ENCODE results near the gene ETNPPL.
"Not testable (repeated sequence)": the region's sequence is repeated elsewhere in the genome, so short reads cannot be mapped to it uniquely, and the experiment has no call there.

Gene ETNPPL

DNA sequence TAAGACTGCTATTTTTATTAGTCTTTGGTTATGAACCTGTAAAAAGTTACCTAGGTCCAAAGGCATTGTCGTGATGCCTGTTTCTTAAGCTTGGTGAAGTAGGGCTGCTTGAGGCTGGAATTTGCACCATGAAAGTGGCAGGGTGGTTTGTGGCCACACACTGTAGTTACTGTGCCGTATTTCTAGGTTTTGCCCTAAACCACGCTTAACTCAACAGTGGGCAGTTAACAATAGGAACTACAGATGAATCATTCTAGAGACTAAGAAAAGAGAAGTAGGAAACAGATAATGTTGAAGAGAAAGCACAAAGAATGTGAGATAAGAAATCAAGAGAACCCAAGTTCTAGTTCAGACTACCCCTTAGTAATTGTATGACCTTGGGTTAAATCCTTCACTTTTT, 11.5 kb downstream of the ETNPPL start:
- DNase-seq, result no peak

DNA sequence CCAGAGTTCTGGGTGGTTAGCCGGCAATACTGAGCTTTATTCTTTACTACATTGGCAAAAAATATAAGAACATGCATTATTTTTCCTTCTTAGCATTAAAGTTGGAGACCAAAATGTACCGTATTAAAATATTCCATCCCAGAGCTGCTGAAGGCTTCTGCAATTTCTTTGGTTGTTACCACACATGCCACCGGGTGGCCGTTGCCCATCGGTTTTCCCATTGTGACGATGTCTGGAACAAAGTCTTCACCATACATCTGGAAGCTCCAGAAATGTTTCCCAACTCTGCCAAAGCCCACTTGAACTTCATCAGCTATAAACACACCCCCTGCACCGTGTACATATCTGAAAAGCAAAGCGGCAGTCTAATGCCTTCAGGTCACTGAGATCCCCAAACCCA, 13.7 kb downstream of the ETNPPL start:
- DNase-seq, result no peak

GRCh38 chr4:108746511-108746910, 16.3 kb downstream of the ETNPPL start:
- no peak for DNase-seq

- DNase-seq, result no peak
Measured at GRCh38 chr4:108744307-108744706, 18.5 kb downstream of the ETNPPL start.

DNA sequence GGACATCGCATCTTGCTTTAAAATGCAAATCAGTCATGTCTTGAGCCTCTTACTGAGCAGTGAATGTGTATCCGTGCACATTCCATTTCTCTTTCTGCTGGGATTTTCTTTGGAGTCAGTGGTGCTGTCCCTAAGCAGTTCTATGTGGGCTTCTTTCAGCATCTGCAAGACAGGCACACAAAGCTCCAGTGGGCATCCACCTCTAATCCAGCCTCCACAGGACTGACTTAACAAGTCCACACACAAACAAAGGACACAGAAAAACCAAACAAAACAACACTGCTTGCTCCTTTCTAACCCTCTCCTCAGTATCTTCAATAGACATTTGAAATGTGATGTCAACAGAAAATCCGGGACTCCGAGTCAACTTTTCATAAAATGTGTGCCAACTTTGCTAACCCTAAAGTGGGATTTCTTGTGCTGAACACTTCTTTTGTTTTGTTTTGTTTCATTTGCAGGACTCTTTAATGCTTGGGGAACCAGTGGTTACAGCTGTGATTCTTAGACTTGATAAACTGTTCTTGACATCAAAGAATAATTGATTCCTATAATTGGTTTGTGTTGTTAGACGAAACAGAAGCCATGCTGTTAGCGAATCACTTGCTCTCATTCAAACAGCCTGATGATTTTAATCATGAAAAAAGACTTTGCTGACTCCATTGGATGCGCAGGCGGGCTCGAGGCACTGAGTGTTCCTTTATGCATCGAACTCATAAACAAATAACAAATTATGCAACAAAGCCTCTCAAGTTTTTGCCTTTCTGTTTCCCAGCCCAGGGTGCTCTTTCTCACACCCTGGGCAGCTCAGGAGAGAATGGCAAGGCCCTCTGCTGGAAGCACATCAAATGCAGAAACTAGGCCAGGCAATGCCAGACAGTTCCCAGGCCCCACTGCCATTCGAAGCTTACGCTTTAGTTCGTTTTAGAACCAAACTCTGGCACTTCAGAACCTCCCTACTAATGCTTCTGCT, 20.1 kb downstream of the ETNPPL start:
- DNase-seq, result no peak

DNA sequence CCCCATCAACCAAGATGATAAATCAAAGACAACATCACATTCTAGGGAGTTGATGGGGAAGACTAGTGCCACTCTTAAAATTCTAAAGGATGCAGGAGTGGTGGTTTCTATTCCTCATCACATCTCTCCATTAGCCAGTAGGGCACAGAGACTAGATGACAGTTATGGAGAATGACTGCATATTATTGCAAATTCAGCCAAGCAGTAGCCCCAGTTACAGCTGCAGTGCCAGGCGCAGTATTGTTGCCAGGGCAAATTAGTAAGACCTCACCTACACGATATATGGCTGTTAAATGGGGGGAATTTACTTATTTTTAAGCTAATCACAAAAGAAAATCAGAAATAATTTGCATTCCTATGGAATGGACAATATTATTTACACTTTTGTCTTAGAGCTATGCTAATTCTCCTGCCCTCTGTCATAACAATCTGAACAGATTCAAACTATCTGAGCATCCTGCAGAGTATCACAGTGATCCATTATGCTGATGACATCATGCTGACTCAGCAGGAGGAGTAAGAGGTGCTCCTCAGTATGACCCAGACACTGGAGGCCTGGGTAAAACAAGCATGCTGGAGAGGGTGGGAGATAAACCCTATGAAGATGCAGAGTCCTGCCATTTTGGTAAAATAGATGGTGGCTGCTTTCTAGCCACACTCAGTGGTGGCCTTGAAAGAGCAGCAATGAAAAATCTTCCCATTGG, 24.7 kb downstream of the ETNPPL start:
- no peak for DNase-seq

- no peak for DNase-seq
Measured at GRCh38 chr4:108731006-108731405, 31.8 kb downstream of the ETNPPL start.

DNA sequence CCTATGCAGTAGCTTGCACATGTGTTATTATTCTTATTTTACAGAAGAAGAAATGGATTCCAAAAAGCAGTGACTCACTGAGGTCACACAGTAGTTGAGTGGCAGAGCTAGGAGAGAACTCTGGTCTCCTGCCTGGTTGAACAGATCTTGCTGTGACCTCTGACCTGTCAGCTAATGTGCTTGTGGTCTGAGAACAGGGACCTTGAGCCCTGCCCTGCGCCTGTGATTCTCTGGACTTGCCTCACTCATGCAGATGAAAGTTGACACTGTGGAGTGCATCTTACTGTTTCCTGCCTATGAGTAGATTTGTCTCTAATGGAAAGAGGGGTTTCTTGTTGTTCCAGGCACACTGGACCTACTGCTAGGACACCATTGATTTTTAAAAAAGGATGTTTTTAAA, 32.3 kb downstream of the ETNPPL start:
- no peak for DNase-seq

DNA sequence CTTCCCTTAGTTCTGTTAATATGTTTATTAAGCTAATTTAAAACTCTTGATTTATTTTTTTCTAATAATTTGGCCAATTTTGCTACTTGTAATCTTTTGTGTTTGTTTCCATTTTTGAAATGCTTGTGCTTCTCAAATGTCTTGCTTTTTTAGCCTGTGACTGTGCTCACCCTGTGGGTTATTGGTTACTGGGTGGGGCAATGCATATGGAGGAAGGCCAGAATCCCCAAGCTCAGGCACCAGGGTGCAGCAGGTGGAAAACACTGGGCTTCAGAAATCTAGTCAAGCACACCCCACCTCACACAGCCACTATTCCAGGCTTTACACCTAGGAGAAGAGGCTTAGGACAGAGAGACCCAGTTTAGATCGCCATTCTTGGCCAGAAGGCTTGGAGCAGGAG, 33.1 kb downstream of the ETNPPL start:
- DNase-seq, result no peak

DNA sequence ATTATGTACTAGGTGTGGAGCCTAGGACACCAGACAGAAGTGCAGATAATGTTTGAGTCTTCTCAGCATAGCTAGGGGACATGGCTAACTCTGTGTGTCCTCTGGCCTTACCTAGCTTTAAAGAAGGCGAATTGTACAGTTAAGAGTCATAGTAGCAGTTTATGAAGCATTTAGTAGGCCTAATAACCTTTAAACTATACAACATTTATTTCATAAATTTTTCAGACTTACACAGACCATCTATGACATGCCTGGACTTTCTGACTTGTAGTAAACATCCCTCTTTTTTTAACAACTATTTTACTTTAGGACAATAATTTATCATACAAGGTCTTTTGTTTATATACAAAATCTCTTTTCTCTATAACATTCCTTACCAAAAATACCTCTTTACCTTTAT, 37.4 kb downstream of the ETNPPL start:
- no peak for DNase-seq

GRCh38 chr4:108717386-108717785, 45.5 kb downstream of the ETNPPL start:
- DNase-seq, result no peak

DNA sequence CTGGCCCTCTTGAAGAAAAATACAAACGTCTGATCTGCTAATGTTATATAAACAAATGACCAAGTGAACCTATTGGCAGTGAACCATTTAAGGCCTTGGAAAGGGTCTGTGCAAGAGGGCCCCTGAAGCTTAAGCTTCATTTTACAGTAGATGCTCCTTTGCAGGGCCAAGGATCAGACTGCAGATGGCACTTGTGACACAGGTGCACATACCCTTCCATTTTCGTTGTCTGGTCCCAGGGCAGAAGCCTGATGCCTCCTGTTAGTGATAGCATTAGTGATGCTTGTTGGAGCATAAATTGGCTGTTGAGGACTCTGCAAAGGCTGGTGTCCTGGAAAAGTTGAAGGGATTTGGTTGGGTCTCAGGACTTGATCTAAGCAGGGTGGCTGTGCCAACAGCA, 46.5 kb downstream of the ETNPPL start:
- no peak for DNase-seq

GRCh38 chr4:108714880-108715279, 48.0 kb downstream of the ETNPPL start:
- no peak for DNase-seq

GRCh38 chr4:108710578-108710977, 52.3 kb downstream of the ETNPPL start:
- DNase-seq, result not testable (repeated sequence)

DNA sequence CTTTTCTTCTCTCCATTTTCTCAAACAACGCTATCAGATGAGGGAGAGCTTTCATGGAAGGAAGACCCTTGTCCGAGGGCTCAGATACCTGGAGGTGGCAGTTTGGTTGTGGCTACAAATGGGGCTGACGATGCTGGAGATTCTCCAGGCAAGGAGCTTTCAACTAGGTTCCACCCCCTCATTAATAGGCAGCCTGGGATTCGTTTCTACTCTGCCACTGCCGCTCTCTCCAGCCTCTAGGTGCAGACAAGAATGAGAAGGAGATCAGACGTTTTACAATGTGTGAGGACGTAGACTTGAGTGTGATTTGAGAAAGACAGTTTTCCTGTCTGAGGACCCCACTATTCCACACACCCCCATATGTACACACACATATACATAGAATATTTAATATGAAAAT, 53.1 kb downstream of the ETNPPL start:
- DNase-seq, result no peak

- DNase-seq, result no peak
Measured at GRCh38 chr4:108709234-108709633, 53.6 kb downstream of the ETNPPL start.

- DNase-seq, result no peak
Measured at GRCh38 chr4:108706289-108706688, 56.6 kb downstream of the ETNPPL start.

DNA sequence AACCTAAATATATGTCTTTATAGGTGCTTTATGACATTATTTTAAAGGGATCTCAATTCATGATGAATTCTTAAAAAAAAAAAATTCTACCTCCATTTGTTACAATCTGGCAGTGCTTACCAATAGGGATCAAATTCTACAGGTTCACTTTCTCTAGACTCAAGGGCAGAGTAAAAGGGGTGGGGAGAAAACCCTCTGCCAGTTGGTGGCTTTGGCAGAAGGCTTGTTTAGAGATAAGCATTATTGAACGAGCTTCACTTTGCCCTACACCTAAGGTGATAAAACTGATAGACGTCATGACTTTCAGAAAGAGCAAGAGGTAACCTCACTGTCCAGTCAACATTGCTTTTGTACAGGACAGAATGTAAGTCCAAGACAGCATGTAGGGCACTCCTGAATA, 58.9 kb downstream of the ETNPPL start:
- no peak for DNase-seq

- DNase-seq, result no peak
Measured at GRCh38 chr4:108703370-108703769, 59.5 kb downstream of the ETNPPL start.

DNA sequence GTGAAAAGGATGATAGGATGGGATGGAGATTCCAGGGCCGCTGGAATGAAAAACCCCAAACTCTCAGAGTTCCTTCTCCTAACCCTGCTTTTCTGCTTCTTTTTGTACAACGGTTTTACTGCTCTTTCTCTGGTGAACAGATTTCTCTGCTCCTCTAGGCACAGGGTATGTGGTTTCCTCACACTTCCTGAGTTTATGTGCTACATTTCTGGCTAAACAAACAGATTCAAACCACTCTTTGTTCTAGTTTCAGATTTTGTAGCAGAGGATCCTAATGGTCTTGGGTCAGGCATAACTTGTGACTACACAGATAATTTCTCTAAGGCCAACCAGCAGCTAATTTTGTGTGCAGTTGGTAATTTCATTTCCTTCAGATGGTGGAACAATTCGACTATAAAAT, 59.9 kb downstream of the ETNPPL start:
- DNase-seq, result no peak

- no peak for DNase-seq
Measured at GRCh38 chr4:108700081-108700757, 62.6 kb downstream of the ETNPPL start.

GRCh38 chr4:108696160-108696559, 66.7 kb downstream of the ETNPPL start:
- DNase-seq, result no peak

DNA sequence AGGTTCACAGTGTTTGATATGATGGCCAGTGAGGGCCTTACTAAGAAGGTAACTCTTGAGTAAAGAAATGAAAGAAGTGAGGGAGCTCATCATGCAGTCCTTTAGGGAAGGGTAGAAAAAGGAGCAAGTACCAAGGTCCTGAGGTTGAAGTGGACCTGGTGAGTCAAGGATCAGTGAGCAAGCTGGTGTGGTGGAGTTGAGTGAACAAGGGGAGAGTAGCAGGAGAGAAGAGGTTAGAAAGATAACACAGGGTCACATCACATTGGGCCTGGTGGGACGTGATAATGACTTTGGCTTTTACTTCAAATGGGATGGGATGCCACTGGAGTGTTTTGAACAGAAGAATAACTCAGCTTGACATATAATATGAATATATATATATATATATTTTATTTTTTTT, 67.8 kb downstream of the ETNPPL start:
- no peak for DNase-seq

GRCh38 chr4:108694423-108694822, 68.4 kb downstream of the ETNPPL start:
- no peak for DNase-seq

All from AML-193 (cell line).